NCI-H1417 (cell line): Measurements from ENCODE around the gene PANX3.

Source experiments
- DNase-seq, 3 experiments: peaks; one replicate each; lab custom pipeline; 2025; lab: John Stamatoyannopoulos, UW

Gene PANX3

GRCh38 chr11:124657904-124658303 lies 46.7 kb downstream of the PANX3 start:
- DNase-seq = peak in 1 of 3 experiments; percentile 54

DNA sequence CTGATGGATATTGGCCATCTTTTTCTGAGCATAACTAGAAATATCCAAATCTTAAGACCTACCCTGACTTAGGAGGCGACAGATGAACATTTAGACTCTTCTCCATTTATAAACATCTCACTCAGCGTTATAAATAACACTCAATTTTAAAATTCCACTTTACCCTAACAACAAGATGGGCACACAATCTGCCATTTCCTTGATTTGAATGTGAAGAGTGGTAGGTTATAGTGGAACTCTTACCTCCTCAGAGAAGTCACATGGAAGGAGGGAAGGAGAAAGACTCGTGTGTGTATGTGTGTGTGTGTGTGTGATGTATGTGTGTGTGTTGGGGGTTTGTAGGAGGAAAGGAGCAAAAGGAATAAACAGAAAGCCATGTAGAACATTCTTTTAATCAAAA lies 47.3 kb downstream of the PANX3 start:
- no peak for DNase-seq

DNA sequence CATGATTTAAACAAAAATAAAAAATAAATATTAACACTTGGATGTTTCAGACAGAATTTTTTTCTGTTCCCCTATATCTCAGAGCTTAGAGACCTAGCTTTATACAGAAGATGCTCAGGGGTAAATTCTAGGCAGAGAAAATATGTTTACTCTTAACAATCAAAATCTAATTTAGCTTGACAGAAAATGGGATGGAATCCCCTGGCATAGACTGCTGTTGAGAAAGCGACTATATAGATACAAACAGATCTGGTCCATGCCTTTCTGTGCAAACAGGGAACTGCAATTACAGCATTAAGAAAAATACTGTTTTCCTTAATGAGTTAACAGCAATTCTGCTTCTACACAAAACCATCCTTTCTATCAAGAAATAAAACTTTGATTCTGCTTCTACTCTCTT lies 47.8 kb downstream of the PANX3 start:
- DNase-seq = no peak

- DNase-seq = no peak
These were observed 50.3 kb downstream of the PANX3 start for GRCh38 chr11:124661553-124661952.

GRCh38 chr11:124662106-124662505 lies 50.9 kb downstream of the PANX3 start:
- DNase-seq = no peak

- no peak for DNase-seq
These were observed 52.6 kb downstream of the PANX3 start for GRCh38 chr11:124663861-124664260.

- no peak for DNase-seq
These were observed 56.4 kb downstream of the PANX3 start for GRCh38 chr11:124667601-124668000.

GRCh38 chr11:124669193-124669592 lies 58.0 kb downstream of the PANX3 start:
- DNase-seq = peak; percentile 35 to 82 (median 48)
